NCI-H510A treated with DMSO at 0.1 percent for 48 hours (cell line): ENCODE results near the gene SELE.
"Not testable (repeated sequence)": the region's sequence is repeated elsewhere in the genome, so short reads cannot be mapped to it uniquely, and the experiment has no call there.

Experiments used
- DNase-seq: peaks from one replicate; lab custom pipeline; 2025; lab: John Stamatoyannopoulos, UW

SELE gene

GRCh38 chr1:169722779-169723178 lies 11.1 kb downstream of the SELE start:
- DNase-seq, result no peak

- DNase-seq, result not testable (repeated sequence)
These were observed 18.8 kb downstream of the SELE start for GRCh38 chr1:169715100-169715499.

DNA sequence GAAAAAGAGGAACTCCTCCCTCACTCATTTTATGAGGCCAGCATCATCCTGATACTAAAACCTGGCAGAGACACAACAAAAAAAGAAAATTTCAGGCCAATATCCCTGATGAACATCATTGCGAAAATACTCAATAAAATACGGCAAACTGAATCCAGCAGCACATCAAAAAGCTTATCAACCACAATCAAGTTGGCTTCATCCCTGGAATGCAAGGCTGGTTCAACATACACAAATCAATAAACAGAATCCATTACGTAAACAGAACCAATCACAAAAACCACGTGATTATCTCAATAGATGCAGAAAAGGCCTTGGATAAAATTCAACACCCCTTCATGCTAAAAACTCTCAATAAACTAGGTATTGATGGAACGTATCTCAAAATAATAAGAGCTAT lies 20.8 kb downstream of the SELE start:
- not testable (repeated sequence) for DNase-seq

DNA sequence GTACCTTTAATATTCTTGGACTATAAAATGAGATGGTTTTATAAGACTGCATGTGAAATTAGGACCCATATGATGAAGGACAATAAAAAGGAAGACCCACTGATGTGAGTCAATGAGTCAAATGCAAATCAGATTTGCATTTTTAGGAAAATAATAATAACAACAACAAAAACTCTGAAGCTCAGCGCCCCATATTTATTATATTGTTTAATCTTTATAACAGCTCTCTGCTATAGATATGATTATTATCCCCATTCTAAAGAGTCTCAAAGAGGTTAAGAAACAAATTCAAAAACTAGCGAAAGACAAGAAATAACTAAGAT lies 21.6 kb downstream of the SELE start:
- no peak for DNase-seq

DNA sequence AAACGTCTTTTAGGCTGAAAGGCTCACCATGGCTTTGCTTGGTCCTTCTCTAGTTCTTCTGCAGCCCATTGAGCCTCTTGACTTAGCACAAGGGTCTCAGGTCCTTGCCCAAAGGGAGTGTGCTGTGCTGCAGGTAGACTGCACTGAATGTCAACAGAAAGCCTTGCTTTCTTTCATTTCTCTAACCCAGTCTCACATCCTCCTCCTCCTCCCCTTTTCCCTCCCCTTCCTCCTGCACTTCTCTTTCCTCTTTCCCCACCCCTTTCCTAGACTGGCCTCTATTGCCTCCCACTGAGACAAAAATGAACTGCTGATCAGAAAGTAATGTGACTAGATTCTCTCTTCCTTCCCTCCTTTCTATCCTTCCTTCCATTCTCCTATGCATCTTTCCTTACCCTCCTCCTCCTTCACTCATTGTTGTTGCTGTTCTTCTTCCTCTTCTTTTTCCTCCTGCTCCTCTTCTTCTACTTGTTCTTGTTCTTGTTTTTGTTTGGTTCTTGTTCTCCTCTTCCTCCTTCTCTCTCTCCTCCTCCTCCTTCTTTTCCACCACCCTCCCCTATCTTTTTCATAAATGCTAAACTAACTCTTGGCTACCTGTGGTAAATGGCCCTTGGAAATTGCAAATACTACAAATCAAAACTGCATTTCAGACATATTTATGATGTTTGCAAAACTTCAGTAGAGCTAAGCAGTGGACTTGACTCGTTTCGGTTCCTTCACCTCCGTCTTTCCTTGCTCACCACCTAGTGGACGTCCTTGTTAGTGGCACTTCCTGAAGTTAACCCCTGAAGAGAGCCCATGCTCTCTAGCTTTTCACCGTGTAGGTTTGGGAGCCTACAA lies 22.2 kb downstream of the SELE start, which contains the start of gene SELL:
TSS of gene SELL (minus strand) at position 152 of the 840 bp plus-strand sequence. CDS start at position 30, 122 bp downstream.
- peak; percentile 58 for DNase-seq

GRCh38 chr1:169708647-169709046 lies 25.2 kb downstream of the SELE start:
- no peak for DNase-seq

GRCh38 chr1:169707912-169708604 lies 25.8 kb downstream of the SELE start:
- DNase-seq, result no peak

DNA sequence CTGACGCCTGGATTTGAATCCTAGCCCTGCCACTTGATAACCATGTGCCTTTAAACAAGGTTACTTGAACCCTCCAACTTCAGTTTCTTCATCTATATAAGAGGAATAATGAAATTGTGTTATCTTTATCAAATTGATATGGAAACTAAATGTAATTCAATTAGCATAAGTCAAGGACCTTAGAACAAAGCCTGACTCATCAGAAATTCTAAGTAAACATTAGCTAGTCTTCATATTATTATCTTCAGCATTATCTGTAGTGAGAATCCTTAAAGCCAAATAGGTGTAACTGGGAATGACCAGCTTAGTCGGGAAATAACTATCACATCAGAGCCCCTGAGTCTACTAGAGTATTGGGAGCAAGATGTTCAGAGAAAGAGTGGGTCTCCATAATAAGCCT lies 29.1 kb downstream of the SELE start:
- DNase-seq, result no peak

- no peak for DNase-seq
These were observed 32.4 kb downstream of the SELE start for GRCh38 chr1:169701261-169702005.

- DNase-seq, result no peak
These were observed 34.2 kb downstream of the SELE start for GRCh38 chr1:169699707-169700106.

- DNase-seq, result no peak
These were observed 34.9 kb downstream of the SELE start for GRCh38 chr1:169698976-169699375.

DNA sequence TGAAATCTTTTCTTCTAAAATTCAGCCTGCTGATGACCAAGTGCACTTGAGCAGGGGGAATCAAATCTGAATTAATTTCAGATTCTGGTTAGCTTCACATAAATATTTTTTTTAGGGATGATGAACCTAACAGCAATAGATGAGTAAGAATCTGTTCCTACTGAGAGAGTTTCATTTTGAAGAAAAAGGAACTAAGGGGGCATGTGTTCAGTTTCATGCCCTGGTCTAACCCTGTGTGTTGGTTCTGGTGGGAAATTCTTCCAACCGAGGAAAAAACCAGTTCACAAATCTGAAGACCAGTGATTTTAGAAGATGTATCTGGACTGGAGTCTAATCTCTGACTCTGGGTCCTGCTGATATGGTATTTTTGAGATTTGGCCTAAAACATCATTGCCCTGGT lies 36.1 kb downstream of the SELE start:
- DNase-seq, result no peak

GRCh38 chr1:169696273-169697100 lies 37.4 kb downstream of the SELE start:
- DNase-seq, result no peak

- DNase-seq, result no peak
These were observed 39.4 kb downstream of the SELE start for GRCh38 chr1:169694304-169695075.

- DNase-seq, result no peak
These were observed 41.0 kb downstream of the SELE start for GRCh38 chr1:169692756-169693460.

GRCh38 chr1:169690489-169690888 lies 43.4 kb downstream of the SELE start:
- no peak for DNase-seq

- DNase-seq, result no peak
These were observed 44.5 kb downstream of the SELE start for GRCh38 chr1:169689395-169689794.

GRCh38 chr1:169688377-169688776 lies 45.5 kb downstream of the SELE start:
- not testable (repeated sequence) for DNase-seq

DNA sequence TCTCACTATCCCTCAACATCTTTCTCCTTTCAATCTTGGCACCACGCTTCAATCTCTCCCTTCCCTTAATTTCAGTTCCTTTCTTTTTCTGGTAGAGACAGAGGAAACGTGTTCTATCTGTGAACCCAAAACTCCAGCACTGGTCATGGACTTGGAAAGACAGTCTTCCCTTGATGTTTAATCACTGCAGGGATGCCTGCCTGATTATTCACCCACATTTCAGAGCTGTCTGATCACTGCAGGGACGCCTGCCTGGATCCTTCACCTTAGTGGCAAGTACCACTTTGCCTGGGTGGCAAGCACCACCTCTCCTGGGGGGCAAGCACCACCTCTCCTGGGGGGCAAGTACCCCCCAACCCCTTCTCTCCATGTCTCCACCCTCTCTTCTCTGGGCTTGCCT lies 50.2 kb downstream of the SELE start:
- DNase-seq, result no peak

DNA sequence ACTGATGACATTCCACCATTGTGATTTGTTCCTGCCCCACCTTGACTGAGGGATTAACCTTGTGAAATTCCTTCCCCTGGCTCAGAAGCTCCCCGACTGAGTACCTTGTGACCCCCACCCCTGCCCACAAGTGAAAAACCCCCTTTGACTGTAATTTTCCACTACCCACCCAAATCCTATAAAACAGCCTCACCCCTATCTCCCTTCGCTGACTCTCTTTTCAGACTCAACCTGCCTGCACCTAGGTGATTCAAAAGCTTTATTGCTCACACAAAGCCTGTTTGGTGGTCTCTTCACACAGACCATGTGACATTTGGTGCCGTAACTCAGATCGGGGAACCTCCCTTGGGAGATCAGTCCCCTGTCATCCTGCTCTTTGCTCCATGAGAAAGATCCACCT lies 50.7 kb downstream of the SELE start:
- not testable (repeated sequence) for DNase-seq
